GM23248 (cell line): ENCODE data around the gene JMJD4. TPM values are rescaled to one million over a fixed set of nuclear protein-coding genes. Genes with fewer than 3 reads are reported as not detected.

Experiments used
- DNase-seq: peaks from one replicate; pipeline ENCODE4 v3.0.0-alpha.2; 2015
- H2AFZ ChIP-seq: fragments of 200-600 bp; sonication (generic); 2 replicates; pipeline ENCODE4 v1.6.1; 2016; ENCODE audit warnings: antibody characterized with exemption
- H3F3A ChIP-seq: fragments of 200-600 bp; sonication (generic); 2 replicates; pipeline ENCODE4 v1.6.1; 2016; ENCODE audit warnings: mild to moderate bottlenecking, antibody characterized with exemption, mixed run types; ENCODE audit not compliant: insufficient read depth
- H3K27ac ChIP-seq: fragments of 200-600 bp; sonication (generic); 2 replicates; pipeline ENCODE4 v1.5.1; 2016; ENCODE audit warnings: mild to moderate bottlenecking
- H3K27me3 ChIP-seq: fragments of 200-600 bp; sonication (generic); replicated peaks from 2 replicates; pipeline ENCODE4 v1.6.1; 2016; ENCODE audit warnings: mild to moderate bottlenecking; ENCODE audit not compliant: insufficient read depth
- H3K36me3 ChIP-seq: fragments of 200-600 bp; sonication (generic); 2 replicates; pipeline ENCODE4 v1.6.1; 2016; ENCODE audit warnings: low read depth, mild to moderate bottlenecking
- H3K4me1 ChIP-seq: fragments of 200-600 bp; sonication (generic); 2 replicates; pipeline ENCODE4 v1.6.1; 2016; ENCODE audit warnings: mild to moderate bottlenecking; ENCODE audit not compliant: insufficient read depth
- H3K4me2 ChIP-seq: fragments of 200-600 bp; sonication (generic); one replicate; pipeline ENCODE4 v1.6.1; 2016; ENCODE audit warnings: mild to moderate bottlenecking; ENCODE audit not compliant: unreplicated experiment
- H3K4me3 ChIP-seq: fragments of 200-600 bp; sonication (generic); 2 replicates; pipeline ENCODE4 v1.5.1; 2016; ENCODE audit warnings: mild to moderate bottlenecking
- H3K79me2 ChIP-seq: fragments of 200-600 bp; sonication (generic); 2 replicates; pipeline ENCODE4 v1.6.1; 2016; ENCODE audit warnings: mild to moderate bottlenecking; ENCODE audit not compliant: insufficient read depth
- H3K9ac ChIP-seq: fragments of 200-600 bp; sonication (generic); 2 replicates; pipeline ENCODE4 v1.6.1; 2016; ENCODE audit warnings: mild to moderate bottlenecking
- H3K9me2 ChIP-seq: fragments of 200-600 bp; sonication (generic); 2 replicates; pipeline ENCODE4 v1.6.1; 2016; ENCODE audit warnings: mixed run types, mild to moderate bottlenecking, moderate library complexity; ENCODE audit not compliant: insufficient read depth
- H3K9me3 ChIP-seq: fragments of 200-600 bp; sonication (generic); one replicate; pipeline ENCODE4 v1.6.1; 2017; ENCODE audit warnings: low read depth
- H4K20me1 ChIP-seq: fragments of 200-600 bp; sonication (generic); 2 replicates; pipeline ENCODE4 v1.6.0; 2016; ENCODE audit not compliant: insufficient read depth
- EZH2 ChIP-seq: fragments of 200-600 bp; sonication (generic); IDR thresholded peaks from 2 replicates; pipeline ENCODE4 v1.6.1; 2018; ENCODE audit warnings: antibody characterized with exemption, mild to moderate bottlenecking; ENCODE audit not compliant: insufficient read depth, poor library complexity, severe bottlenecking
- EZH2phosphoT487 ChIP-seq: fragments of 200-600 bp; sonication (generic); IDR thresholded peaks from 2 replicates; pipeline ENCODE4 v1.6.1; 2018; ENCODE audit warnings: antibody characterized with exemption, moderate library complexity, mild to moderate bottlenecking, low read depth; ENCODE audit not compliant: insufficient read depth
- WGBS, 2 experiments: methylation state at CpG; one replicate each; pipeline ENCODE4 v1.1.6; 2015 to 2017; ENCODE audit warnings: low lambda C conversion rate in 2 of 2, low coverage in 1 of 2; ENCODE audit errors: missing lambda C conversion rate in 2 of 2; 5-methylcytosine and 5-hydroxymethylcytosine counted together
- in situ Hi-C: fragments of 300-500 bp; cut with MboI; formaldehyde crosslinking; loops from 2 replicates; pipeline ENCODE4 v1.15.0; 2020
- polyA plus RNA-seq: library from polyadenylated mRNA; unstranded; fragments of >200 nt; fragmentation: Nextera tagmentation; extraction: Ambion mirVana; gene quantifications from 2 replicates; pipeline ENCODE4 v1.2.1, GENCODE V29; 2016
- total RNA-seq: library from RNA; depleted of rRNA; stranded (reverse); fragments of >200 nt; shearing (Covaris generic); gene quantifications from 2 replicates; pipeline ENCODE4 v1.2.3, GENCODE V29; 2014

JMJD4 gene
- total and polyA plus RNA-seq, 2 experiments from 2014 or later = 16.1 to 26.9 TPM

GRCh38 chr1:227748496-227749182 lies 13.5 kb upstream of the JMJD4 start:
- H3K4me3 ChIP-seq = no peak overlapping the region
- 70 to 71% methylated on average over 7 of the region's 7 CpGs for WGBS, 2 experiments
- no peak overlapping the region for H3K4me2 ChIP-seq
- peaks cover 8% of the 10 kb centered on the region; the same call in 1 of the 2 replicates for H4K20me1 ChIP-seq
- H3K9me3 ChIP-seq = no peaks in the 10 kb centered on the region
- H3F3A ChIP-seq = peaks cover 4% of the 10 kb centered on the region; the same call in 1 of the 2 replicates
- peaks cover 65% of the 10 kb centered on the region for H3K79me2 ChIP-seq
- H3K36me3 ChIP-seq = no peaks in the 10 kb centered on the region
- H3K9me2 ChIP-seq = no peaks in the 10 kb centered on the region
- no peaks in the 10 kb centered on the region for H3K27me3 ChIP-seq
- H3K9ac ChIP-seq = no peak overlapping the region
- H3K4me1 ChIP-seq = peaks cover 1% of the 10 kb centered on the region; the same call in 1 of the 2 replicates
- no peak overlapping the region for H3K27ac ChIP-seq
- DNase-seq = no peak
- TF ChIP-seq EZH2 (no peak), EZH2phosphoT487 (no peak)
- in situ Hi-C loops = no loop called here
- no peak overlapping the region for H2AFZ ChIP-seq

- WGBS, 2 experiments = 88 to 92% methylated on average over 14 to 18 of the region's 18 CpGs
- Histone ChIP-seq H3K36me3 (no peaks in the 10 kb centered on the region), H3F3A (no peaks in the 10 kb centered on the region), H3K4me3 (no peak overlapping the region), H3K9me3 (no peaks in the 10 kb centered on the region), H3K4me2 (no peak overlapping the region), H3K9me2 (no peaks in the 10 kb centered on the region), H3K4me1 (no peaks in the 10 kb centered on the region), H4K20me1 (peaks cover 5% of the 10 kb centered on the region; the same call in 1 of the 2 replicates), H3K79me2 (peaks cover 68% of the 10 kb centered on the region), H2AFZ (no peak overlapping the region), H3K27ac (no peak overlapping the region), H3K27me3 (no peaks in the 10 kb centered on the region), H3K9ac (no peak overlapping the region)
- in situ Hi-C loops = no loop called here
- no peak for DNase-seq
- TF ChIP-seq EZH2phosphoT487 = no peak
- no peak for TF ChIP-seq EZH2
Measured at GRCh38 chr1:227747948-227748495, 12.9 kb upstream of the JMJD4 start.

GRCh38 chr1:227747382-227747781 lies 12.3 kb upstream of the JMJD4 start:
- H3K9me3 ChIP-seq = no peaks in the 10 kb centered on the region
- H4K20me1 ChIP-seq = no peaks in the 10 kb centered on the region
- WGBS, 2 experiments = 77 to 82% methylated on average over 7 to 8 of the region's 8 CpGs
- H2AFZ ChIP-seq = no peak overlapping the region
- no peaks in the 10 kb centered on the region for H3K27me3 ChIP-seq
- in situ Hi-C loops = no loop called here
- H3K36me3 ChIP-seq = no peaks in the 10 kb centered on the region
- no peak overlapping the region for H3K4me3 ChIP-seq
- no peak overlapping the region for H3K9ac ChIP-seq
- H3F3A ChIP-seq = no peaks in the 10 kb centered on the region
- no peaks in the 10 kb centered on the region for H3K4me1 ChIP-seq
- no peak for DNase-seq
- H3K4me2 ChIP-seq = no peak overlapping the region
- H3K27ac ChIP-seq = no peak overlapping the region
- TF ChIP-seq EZH2 (no peak), EZH2phosphoT487 (no peak)
- peaks cover 68% of the 10 kb centered on the region for H3K79me2 ChIP-seq
- H3K9me2 ChIP-seq = no peaks in the 10 kb centered on the region

GRCh38 chr1:227746676-227747075 lies 11.6 kb upstream of the JMJD4 start:
- Histone ChIP-seq H3K9me2 (no peaks in the 10 kb centered on the region), H3K9me3 (no peaks in the 10 kb centered on the region), H2AFZ (no peak overlapping the region), H4K20me1 (no peaks in the 10 kb centered on the region), H3K4me2 (no peak overlapping the region), H3F3A (no peaks in the 10 kb centered on the region), H3K4me1 (no peaks in the 10 kb centered on the region), H3K4me3 (no peak overlapping the region), H3K79me2 (peaks cover 66% of the 10 kb centered on the region), H3K36me3 (no peaks in the 10 kb centered on the region), H3K27ac (no peak overlapping the region), H3K9ac (no peak overlapping the region), H3K27me3 (no peaks in the 10 kb centered on the region)
- in situ Hi-C loops = no loop called here
- TF ChIP-seq EZH2 (no peak), EZH2phosphoT487 (no peak)
- 90 to 93% methylated on average over 6 of the region's 6 CpGs for WGBS, 2 experiments
- no peak for DNase-seq
